HG03432 (cell line): Measurements from ENCODE around the gene C17orf107.
"Not testable (repeated sequence)": the region's sequence is repeated elsewhere in the genome, so short reads cannot be mapped to it uniquely, and the experiment has no call there.

Experiments
- ATAC-seq: cut with Tn5 transposase; IDR thresholded peaks from one replicate; pipeline ENCODE4 v1.9.1; 2021; ENCODE audit warnings: mild to moderate bottlenecking, moderate library complexity; ENCODE audit not compliant: unreplicated experiment

The C17orf107 gene

GRCh38 chr17:4899341-4900230 is at the start of gene C17orf107:
Gene C17orf107, plus strand, starts transcription at chr17:4899536. Its CDS starts 227 bp downstream, at chr17:4899763.
- ATAC-seq = no peak

GRCh38 chr17:4850246-4850645 is 49.1 kb upstream of the C17orf107 start:
- no peak for ATAC-seq

- no peak for ATAC-seq
Measured at GRCh38 chr17:4851084-4851483, 48.3 kb upstream of the C17orf107 start.

- no peak for ATAC-seq
Measured at GRCh38 chr17:4852567-4853207, 46.6 kb upstream of the C17orf107 start.

GRCh38 chr17:4853208-4853671 is 46.1 kb upstream of the C17orf107 start:
- no peak for ATAC-seq

- ATAC-seq = no peak
Measured at GRCh38 chr17:4854111-4854681, 45.1 kb upstream of the C17orf107 start.

GRCh38 chr17:4856271-4856936 is 42.9 kb upstream of the C17orf107 start:
- no peak for ATAC-seq

GRCh38 chr17:4856937-4857314 is 42.4 kb upstream of the C17orf107 start:
- no peak for ATAC-seq

GRCh38 chr17:4857347-4857746 is 42.0 kb upstream of the C17orf107 start:
- ATAC-seq = not testable (repeated sequence)

- ATAC-seq = no peak
Measured at GRCh38 chr17:4858068-4858881, 41.1 kb upstream of the C17orf107 start.

GRCh38 chr17:4858882-4859260 is 40.5 kb upstream of the C17orf107 start:
- no peak for ATAC-seq

GRCh38 chr17:4859816-4860625 is 39.3 kb upstream of the C17orf107 start:
- no peak for ATAC-seq

GRCh38 chr17:4860651-4861050 is 38.7 kb upstream of the C17orf107 start:
- no peak for ATAC-seq

- no peak for ATAC-seq
Measured at GRCh38 chr17:4861052-4861451, 38.3 kb upstream of the C17orf107 start.

GRCh38 chr17:4862720-4863119 is 36.6 kb upstream of the C17orf107 start:
- ATAC-seq = no peak

GRCh38 chr17:4863321-4863720 is 36.0 kb upstream of the C17orf107 start:
- no peak for ATAC-seq

- ATAC-seq = not testable (repeated sequence)
Measured at GRCh38 chr17:4867535-4867934, 31.8 kb upstream of the C17orf107 start.

GRCh38 chr17:4869058-4869998 is 30.0 kb upstream of the C17orf107 start:
- ATAC-seq = not testable (repeated sequence)
